GM18858 (cell line): ENCODE data around the gene ZDHHC20.

Experiments used
- ATAC-seq: cut with Tn5 transposase; IDR thresholded peaks from one replicate; pipeline ENCODE4 v1.9.1; 2021; ENCODE audit not compliant: unreplicated experiment

The ZDHHC20 gene

DNA sequence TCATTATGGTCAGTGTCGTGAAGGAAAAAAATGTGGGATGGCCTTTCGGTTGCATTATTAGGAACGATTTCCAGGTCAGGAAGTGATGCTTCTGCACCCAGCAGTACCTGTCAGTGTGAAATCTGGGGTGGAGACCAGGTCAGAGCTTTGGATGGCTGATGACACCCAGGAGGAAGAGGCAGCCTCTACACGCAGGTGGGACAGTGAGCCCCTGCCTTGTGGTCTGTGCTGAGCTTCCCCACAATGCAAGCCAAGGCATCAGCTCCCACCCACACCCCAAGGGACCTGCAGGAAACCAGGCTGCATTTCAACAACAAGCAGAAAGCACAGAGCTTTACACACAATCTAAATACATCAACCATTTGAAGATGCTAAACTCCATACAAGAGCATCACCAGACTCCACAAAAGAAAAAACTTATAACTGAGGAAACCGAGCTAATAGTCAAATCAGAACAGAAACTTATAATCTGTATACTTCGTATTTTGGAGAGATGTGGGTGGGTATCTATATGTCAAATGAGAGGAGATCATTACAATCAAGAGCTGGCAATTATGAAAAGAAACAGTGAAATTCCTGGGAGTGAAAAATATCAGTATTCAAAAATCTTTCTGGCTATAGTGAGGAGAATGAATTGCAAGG, 130.1 kb downstream of the ZDHHC20 start:
- ATAC-seq, result no peak

DNA sequence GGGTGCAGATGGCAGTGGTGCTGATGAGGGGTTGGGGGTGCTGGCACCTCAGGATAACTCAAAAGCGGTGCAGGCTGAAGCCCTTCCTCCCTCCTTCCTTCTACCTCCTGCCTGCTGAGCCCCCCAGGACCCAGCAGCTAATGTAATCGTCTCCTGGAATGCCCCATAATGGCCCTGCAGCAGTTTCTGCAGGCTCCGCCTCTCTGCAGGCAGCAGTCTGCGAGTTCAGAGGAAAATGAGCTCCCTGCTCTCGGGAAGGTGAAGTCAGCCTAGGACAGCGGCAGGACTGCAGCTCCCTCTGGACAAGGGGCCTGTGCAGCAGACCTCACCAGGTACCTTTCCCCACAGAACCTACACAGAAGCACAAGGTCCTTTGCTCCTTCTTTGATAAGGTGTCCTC, 130.9 kb downstream of the ZDHHC20 start:
- no peak for ATAC-seq

DNA sequence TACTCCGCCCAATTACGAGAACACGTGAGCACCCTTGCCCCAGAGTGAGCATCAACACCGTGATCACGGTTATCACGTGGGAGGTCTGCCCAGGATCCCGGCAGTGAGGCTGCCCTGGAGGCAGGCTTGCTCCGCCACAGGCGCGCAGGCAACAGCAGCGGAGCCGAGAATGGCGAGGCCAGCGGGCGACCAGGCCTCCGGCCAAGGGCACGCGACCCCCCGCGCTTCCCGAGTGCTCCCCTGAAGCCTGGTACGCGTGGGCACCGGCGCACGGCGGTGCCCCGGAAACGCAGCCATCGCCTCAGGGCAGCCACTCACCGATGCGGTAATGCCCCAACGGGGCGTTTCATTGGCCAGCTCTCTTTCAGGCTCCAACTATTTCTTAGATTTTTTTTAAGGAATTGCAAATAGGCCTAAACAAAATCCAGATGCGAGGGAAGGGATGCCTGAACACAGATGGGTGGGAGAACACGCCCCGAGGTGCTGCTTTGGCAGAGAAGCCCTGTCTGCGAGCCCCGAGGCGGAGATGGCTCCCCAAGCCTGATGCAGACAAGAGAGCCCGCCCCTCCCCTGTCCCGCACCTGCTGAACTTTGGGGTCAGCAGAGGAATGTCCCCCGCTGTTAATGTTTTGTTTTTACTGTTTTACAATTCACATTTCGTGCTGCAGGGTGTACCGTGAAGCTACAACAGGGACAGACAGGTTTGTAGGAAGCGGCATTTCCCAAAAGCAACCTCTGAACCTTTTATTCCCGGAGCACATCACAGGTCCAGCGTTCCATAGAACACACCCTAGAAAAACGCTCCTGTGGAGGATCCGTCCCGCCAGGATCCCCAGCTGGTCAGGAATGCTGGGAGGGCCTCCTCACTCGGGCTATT, 132.7 kb downstream of the ZDHHC20 start:
- ATAC-seq, result no peak

DNA sequence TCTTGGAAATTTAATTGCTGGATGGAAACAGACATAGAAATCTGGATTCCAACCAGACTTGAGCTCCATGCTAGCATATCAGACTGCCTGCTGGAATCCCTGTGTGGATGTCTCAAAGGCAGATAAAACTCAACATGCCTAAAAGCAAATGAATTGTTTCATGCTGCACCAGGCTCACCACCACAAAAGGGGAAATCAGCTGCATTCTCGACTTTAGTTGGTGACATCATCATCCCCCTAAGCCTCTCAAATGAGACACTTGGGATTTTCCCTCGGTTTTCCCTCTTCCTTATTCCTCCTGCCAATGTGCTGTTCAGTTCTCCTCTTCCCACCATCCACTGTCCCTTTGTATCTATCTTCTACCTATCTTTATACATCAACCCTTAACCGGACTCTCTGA, 134.3 kb downstream of the ZDHHC20 start:
- no peak for ATAC-seq

DNA sequence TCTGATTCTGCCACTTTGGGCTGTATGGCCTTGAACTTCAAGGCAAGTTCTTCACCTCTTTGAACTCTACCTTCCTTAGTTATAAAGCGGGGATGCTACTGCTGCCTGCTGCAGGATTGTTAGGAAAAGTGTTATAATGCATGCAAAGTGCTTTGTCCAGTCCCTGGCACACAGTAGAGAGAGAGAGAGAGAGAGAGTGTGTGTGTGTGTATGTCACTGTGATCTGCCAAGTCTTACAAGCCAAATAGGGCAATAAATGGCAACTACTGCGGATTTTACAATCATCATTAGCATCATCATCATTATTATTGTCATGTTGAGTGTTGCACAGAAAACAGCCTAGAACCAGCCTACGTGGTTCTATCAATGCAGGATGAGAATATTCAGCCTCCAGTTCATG, 136.1 kb downstream of the ZDHHC20 start:
- no peak for ATAC-seq
